OCI-LY1 (cell line): ENCODE results near the gene FRG1.
A peak's percentile ranks its signal among the peaks of the same experiment; 100 is the strongest.
"Not testable (repeated sequence)": the region's sequence is repeated elsewhere in the genome, so short reads cannot be mapped to it uniquely, and the experiment has no call there.

Source experiments
- H2AFZ ChIP-seq: fragments of 200-600 bp; sonication (generic), shearing (Covaris generic); 2 replicates; pipeline ENCODE4 v1.6.0; 2014; ENCODE audit warnings: antibody characterized with exemption, mild to moderate bottlenecking, low read length
- H3F3A ChIP-seq: fragments of 200-600 bp; sonication (generic), shearing (Covaris generic); 2 replicates; pipeline ENCODE4 v1.6.0; 2014; ENCODE audit warnings: mild to moderate bottlenecking, antibody characterized with exemption, low read length, moderate library complexity; ENCODE audit not compliant: insufficient read depth
- H3K27ac ChIP-seq: fragments of 200-600 bp; sonication (generic); 2 replicates; pipeline ENCODE4 v1.5.1; 2014; ENCODE audit warnings: low read length, mixed run types, mild to moderate bottlenecking, low read depth; ENCODE audit not compliant: poor library complexity, severe bottlenecking
- H3K27me3 ChIP-seq: fragments of 200-600 bp; sonication (generic); 2 replicates; pipeline ENCODE4 v1.6.0; 2014; ENCODE audit warnings: antibody characterized with exemption, mild to moderate bottlenecking, low read length, moderate library complexity; ENCODE audit not compliant: insufficient read depth
- H3K36me3 ChIP-seq: fragments of 200-600 bp; sonication (generic); 2 replicates; pipeline ENCODE4 v1.6.1; 2014; ENCODE audit warnings: mild to moderate bottlenecking, antibody characterized with exemption, low read length, moderate library complexity, mixed read lengths; ENCODE audit not compliant: insufficient read depth
- H3K4me1 ChIP-seq: fragments of 200-600 bp; sonication (generic); 2 replicates; pipeline ENCODE4 v1.5.1; 2014; ENCODE audit warnings: mild to moderate bottlenecking, low read length, moderate library complexity; ENCODE audit not compliant: insufficient read depth, severe bottlenecking
- H3K4me2 ChIP-seq: fragments of 200-600 bp; sonication (generic), shearing (Covaris generic); 2 replicates; pipeline ENCODE4 v1.6.1; 2014; ENCODE audit warnings: low read length
- H3K4me3 ChIP-seq: fragments of 200-600 bp; sonication (generic); 2 replicates; pipeline ENCODE4 v1.5.1; 2014; ENCODE audit warnings: low read length, low read depth, mild to moderate bottlenecking, mixed read lengths; ENCODE audit not compliant: poor library complexity, severe bottlenecking
- H3K79me2 ChIP-seq: fragments of 200-600 bp; shearing (Covaris generic); 2 replicates; pipeline ENCODE4 v1.6.1; 2016; ENCODE audit warnings: mixed run types, low read length, mixed read lengths; ENCODE audit not compliant: insufficient read depth
- H3K9ac ChIP-seq: fragments of 200-600 bp; sonication (generic), shearing (Covaris generic); 2 replicates; pipeline ENCODE4 v1.6.1; 2014; ENCODE audit warnings: mild to moderate bottlenecking, low read length, mixed read lengths
- H3K9me2 ChIP-seq: fragments of 200-600 bp; sonication (generic), shearing (Covaris generic); 2 replicates; pipeline ENCODE4 v1.6.1; 2014; ENCODE audit warnings: low read depth, mild to moderate bottlenecking, low read length, mixed read lengths
- H3K9me3 ChIP-seq: fragments of 200-600 bp; shearing (Covaris generic); 2 replicates; pipeline ENCODE4 v1.6.1; 2014; ENCODE audit warnings: low read length, mixed read lengths
- H4K20me1 ChIP-seq: fragments of 200-600 bp; sonication (generic), shearing (Covaris generic); 2 replicates; pipeline ENCODE4 v1.6.0; 2016; ENCODE audit warnings: mild to moderate bottlenecking, low read length; ENCODE audit not compliant: insufficient read depth
- CTCF ChIP-seq: fragments of 200-600 bp; sonication (generic), shearing (Covaris generic); IDR thresholded peaks from 2 replicates; pipeline ENCODE4 v1.5.1; 2017; ENCODE audit warnings: mild to moderate bottlenecking, antibody characterized with exemption, low read length, moderate library complexity, mixed read lengths
- EZH2 ChIP-seq: fragments of 200-600 bp; sonication (generic), shearing (Covaris generic); IDR thresholded peaks from 2 replicates; pipeline ENCODE4 v1.8.0; 2017; ENCODE audit warnings: borderline replicate concordance, mixed run types, mild to moderate bottlenecking, antibody characterized with exemption, low read length, moderate library complexity, mixed read lengths

The FRG1 gene

GRCh38 chr4:189948486-189948885, 7.8 kb downstream of the FRG1 start:
- not testable (repeated sequence) for H3K4me3 ChIP-seq, H3K27ac ChIP-seq, H3K9ac ChIP-seq, H3K9me2 ChIP-seq, H3K4me1 ChIP-seq, H4K20me1 ChIP-seq, H3K9me3 ChIP-seq, H3K27me3 ChIP-seq, H2AFZ ChIP-seq, H3F3A ChIP-seq, H3K4me2 ChIP-seq
- H3K36me3 ChIP-seq: peaks cover 29% of the 10 kb centered on the region
- H3K79me2 ChIP-seq: peaks cover 41% of the 10 kb centered on the region

- H3K4me3 ChIP-seq, H3K27ac ChIP-seq, H3K36me3 ChIP-seq, H3K9ac ChIP-seq, H2AFZ ChIP-seq, H4K20me1 ChIP-seq, H3K9me2 ChIP-seq, H3F3A ChIP-seq, H3K4me1 ChIP-seq, H3K79me2 ChIP-seq, H3K4me2 ChIP-seq, H3K27me3 ChIP-seq, H3K9me3 ChIP-seq: not testable (repeated sequence)
These were observed 28.6 kb downstream of the FRG1 start for GRCh38 chr4:189969291-189969690.

- H2AFZ ChIP-seq: no peak overlapping the region
These were observed 33.0 kb downstream of the FRG1 start for GRCh38 chr4:189973646-189974045.

GRCh38 chr4:189974056-189974455, 33.4 kb downstream of the FRG1 start:
- Histone ChIP-seq H3K36me3 (no peaks in the 10 kb centered on the region), H3K27ac (no peak overlapping the region), H4K20me1 (no peaks in the 10 kb centered on the region), H3K27me3 (no peaks in the 10 kb centered on the region), H3K4me3 (no peak overlapping the region), H3K4me1 (no peaks in the 10 kb centered on the region), H3K9me2 (no peaks in the 10 kb centered on the region), H2AFZ (no peak overlapping the region), H3K9ac (no peak overlapping the region), H3K4me2 (no peak overlapping the region), H3K79me2 (no peaks in the 10 kb centered on the region), H3K9me3 (no peaks in the 10 kb centered on the region), H3F3A (no peaks in the 10 kb centered on the region)
- TF ChIP-seq CTCF: peak; percentile 51
- no peak for TF ChIP-seq EZH2

More at GRCh38 chr4:189973646-189974045, 33.0 kb downstream of the FRG1 start:
- no peaks in the 10 kb centered on the region for H3K79me2 ChIP-seq
- H3K4me3 ChIP-seq: no peak overlapping the region
- H3K4me1 ChIP-seq: no peaks in the 10 kb centered on the region
- no peak overlapping the region for H3K9ac ChIP-seq
- no peak overlapping the region for H3K4me2 ChIP-seq
- H3K27ac ChIP-seq: no peak overlapping the region
- no peaks in the 10 kb centered on the region for H4K20me1 ChIP-seq
- no peak for TF ChIP-seq CTCF
- TF ChIP-seq EZH2: no peak
- H3K36me3 ChIP-seq: no peaks in the 10 kb centered on the region
- H3K9me2 ChIP-seq: no peaks in the 10 kb centered on the region
- H3F3A ChIP-seq: no peaks in the 10 kb centered on the region
- H3K27me3 ChIP-seq: no peaks in the 10 kb centered on the region
- no peaks in the 10 kb centered on the region for H3K9me3 ChIP-seq
